Kidney (tissue), 14 donors: ENCODE results near the gene SIK3. TPM values are rescaled to one million over a fixed set of nuclear protein-coding genes. Genes with fewer than 3 reads are reported as not detected.
"Not testable (repeated sequence)": the region's sequence is repeated elsewhere in the genome, so short reads cannot be mapped to it uniquely, and the experiment has no call there.

Experiments
- DNase-seq, 5 donors: peaks; one replicate each; pipeline ENCODE4 v3.0.0-alpha.2; 2013 to 2020
- FAIRE-seq: peaks from 2 replicates; lab custom pipeline; 2012; peaks lifted over from hg19 to GRCh38; lab: Jason Lieb, UNC
- H3K27ac ChIP-seq, 2 donors: one replicate each; pipeline ENCODE4 v1.7.0; 2013; ENCODE audit warnings: low read depth in 2 of 2, low read length in 2 of 2, inconsistent platforms in 1 of 2
- H3K27me3 ChIP-seq: one replicate; pipeline ENCODE4 v1.7.1; 2013; ENCODE audit warnings: low read length, inconsistent platforms; ENCODE audit not compliant: control insufficient read depth, insufficient read depth
- H3K36me3 ChIP-seq, 3 donors: one replicate each; pipeline versions ENCODE4 v1.7.0 to v1.7.1; 2013; ENCODE audit warnings: low read length in 3 of 3, control low read depth in 1 of 3, inconsistent platforms in 1 of 3; ENCODE audit not compliant: insufficient read depth in 3 of 3, control insufficient read depth in 2 of 3
- H3K4me1 ChIP-seq, 3 donors: one replicate each; pipeline versions ENCODE4 v1.7.0 to v1.7.1; 2013; ENCODE audit warnings: low read length in 3 of 3, inconsistent platforms in 1 of 3, low read depth in 1 of 3; ENCODE audit not compliant: control insufficient read depth in 2 of 3, insufficient read depth in 2 of 3
- H3K4me3 ChIP-seq, 3 donors: one replicate each; pipeline versions ENCODE4 v1.7.0 to v1.8.1; 2013; ENCODE audit warnings: low read length in 3 of 3, control low read depth in 1 of 3, inconsistent platforms in 1 of 3
- H3K9ac ChIP-seq, 3 donors: one replicate each; pipeline versions ENCODE4 v1.7.0 to v1.7.1; 2013; ENCODE audit warnings: low read length in 3 of 3, control low read depth in 1 of 3, inconsistent platforms in 1 of 3
- H3K9me3 ChIP-seq, 3 donors: one replicate each; pipeline versions ENCODE4 v1.7.0 to v1.7.1; 2013; ENCODE audit warnings: low read length in 3 of 3, control low read depth in 1 of 3, inconsistent platforms in 1 of 3; ENCODE audit not compliant: control insufficient read depth in 2 of 3, insufficient read depth in 1 of 3
- CTCF ChIP-seq: IDR thresholded peaks from 3 replicates; pipeline ENCODE4 v1.5.1; 2012; ENCODE audit warnings: mild to moderate bottlenecking, moderate library complexity, borderline replicate concordance; ENCODE audit not compliant: insufficient read depth; ENCODE audit errors: extremely low read depth
- intact Hi-C: fragments of 100-400 bp; cut with DNase I; formaldehyde crosslinking; loops from one replicate; pipeline ENCODE4 v1.11.1; 2022
- polyA plus RNA-seq: library from polyadenylated mRNA; stranded (reverse); fragments of 350-450 nt; fragmentation: Illumina TruSeq; extraction: RNeasy Lipid Tissue Mini Kit (QIAGEN cat#74804); gene quantifications from one replicate; pipeline ENCODE4 v1.2.3, GENCODE V29; 2014; ENCODE audit warnings: low read depth, low replicate concordance; ENCODE audit not compliant: insufficient read depth
- total RNA-seq: library from RNA; stranded (reverse); fragmentation: NEBNext Ultra II Directional; extraction: Animal tissue kit (Norgen Biotek cat#: 25700); gene quantifications from one replicate; pipeline ENCODE4 v1.2.1, GENCODE V29; 2021
- donor health status: control.
- donor health status: control.
- donor health status: control.
- donor health status: control.
- donor health status: control.
- donor health status: DM: yes; HTN: yes; CAD: no.
- donor health status: Normal renal cell carcinoma (clear cell type).

Gene SIK3
- total and polyA plus RNA-seq, 2 donors from 2014 or later = 12.3 to 50.7 TPM

- no peaks in the 10 kb centered on the region for H3K9me3 ChIP-seq
- intact Hi-C loops = no loop called here
- no peaks in the 10 kb centered on the region for H3K27me3 ChIP-seq
- no peak overlapping the region for H3K9ac ChIP-seq
- TF ChIP-seq CTCF = no peak
- H3K36me3 ChIP-seq = no peaks in the 10 kb centered on the region
- H3K4me1 ChIP-seq = no peaks in the 10 kb centered on the region
- H3K27ac ChIP-seq = no peak overlapping the region
- no peak overlapping the region for H3K4me3 ChIP-seq
- FAIRE-seq = no peak
- no peak for DNase-seq
Observed at GRCh38 chr11:117121176-117121575, 22.9 kb upstream of the SIK3 start.

- intact Hi-C loops = no loop called here
- H3K27ac ChIP-seq = no peak overlapping the region
- no peak for TF ChIP-seq CTCF
- no peak for FAIRE-seq
- H3K4me3 ChIP-seq = no peak overlapping the region
- H3K36me3 ChIP-seq = no peaks in the 10 kb centered on the region
- no peak overlapping the region for H3K9ac ChIP-seq
- H3K4me1 ChIP-seq = no peaks in the 10 kb centered on the region
- no peak for DNase-seq
- no peaks in the 10 kb centered on the region for H3K27me3 ChIP-seq
- H3K9me3 ChIP-seq = no peaks in the 10 kb centered on the region
Observed at GRCh38 chr11:117117681-117118080, 19.5 kb upstream of the SIK3 start.

GRCh38 chr11:117112939-117113338 lies 14.7 kb upstream of the SIK3 start:
- intact Hi-C loops, H3K9me3 ChIP-seq, FAIRE-seq, H3K27ac ChIP-seq, H3K4me1 ChIP-seq, H3K4me3 ChIP-seq, H3K36me3 ChIP-seq, DNase-seq, H3K9ac ChIP-seq, H3K27me3 ChIP-seq: not testable (repeated sequence)

GRCh38 chr11:117112497-117112896 lies 14.3 kb upstream of the SIK3 start:
- H3K27me3 ChIP-seq, FAIRE-seq, intact Hi-C loops: not testable (repeated sequence)

More at GRCh38 chr11:117112497-117112896, 14.3 kb upstream of the SIK3 start:
- H3K36me3 ChIP-seq, DNase-seq, H3K4me3 ChIP-seq, H3K27ac ChIP-seq, H3K4me1 ChIP-seq, H3K9ac ChIP-seq, H3K9me3 ChIP-seq: not testable (repeated sequence)
